ENCODE data around the gene TNPO2. TPM values are rescaled to one million over a fixed set of nuclear protein-coding genes. Genes with fewer than 3 reads are reported as not detected.
A peak's percentile ranks its signal among the peaks of the same experiment; 100 is the strongest.

Gene TNPO2
- total RNA-seq, 1 donor from 2014 or later = 44.7 TPM

DNA sequence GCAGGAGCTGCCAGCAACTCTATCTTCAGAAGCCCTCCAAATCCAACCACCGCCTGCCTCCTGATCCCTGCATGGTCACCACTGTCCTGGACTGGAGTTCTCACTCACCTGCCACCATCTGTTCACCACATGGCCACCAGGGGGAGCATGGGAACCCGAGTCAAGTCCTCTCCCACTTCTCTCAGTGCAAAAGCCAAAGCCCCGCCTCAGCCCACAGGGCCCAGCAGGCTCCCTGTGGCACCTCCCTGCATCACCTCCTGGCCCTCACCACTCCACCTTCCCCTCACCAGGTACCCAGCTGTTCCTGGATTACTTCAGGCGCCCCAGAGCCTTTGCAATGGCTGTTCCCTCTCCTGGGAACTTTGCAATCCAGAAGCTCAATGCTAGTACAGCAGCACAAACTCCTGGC is 47.3 kb downstream of the TNPO2 start:
- peak; percentile 88 for DNase-seq

DNA sequence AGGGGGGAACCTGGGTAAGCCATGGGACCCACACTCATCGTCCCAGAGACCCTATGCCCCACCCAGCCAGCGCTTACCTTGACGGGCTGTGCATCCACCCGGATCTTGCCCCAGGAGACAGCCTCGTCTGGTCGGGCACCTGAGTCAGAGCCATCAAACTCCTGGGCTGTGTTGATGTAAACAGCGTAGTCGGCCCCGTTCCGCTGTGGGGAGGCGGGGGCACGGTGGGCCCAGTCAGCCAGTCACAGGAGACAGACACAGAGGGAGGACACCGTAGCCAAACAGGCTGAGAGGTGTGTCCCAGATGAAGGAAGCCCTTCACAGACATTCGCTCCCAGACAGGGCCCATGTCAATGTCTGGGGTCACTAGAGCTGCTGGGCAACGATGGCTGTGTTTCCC is 47.8 kb downstream of the TNPO2 start:
- no peak for DNase-seq

DNA sequence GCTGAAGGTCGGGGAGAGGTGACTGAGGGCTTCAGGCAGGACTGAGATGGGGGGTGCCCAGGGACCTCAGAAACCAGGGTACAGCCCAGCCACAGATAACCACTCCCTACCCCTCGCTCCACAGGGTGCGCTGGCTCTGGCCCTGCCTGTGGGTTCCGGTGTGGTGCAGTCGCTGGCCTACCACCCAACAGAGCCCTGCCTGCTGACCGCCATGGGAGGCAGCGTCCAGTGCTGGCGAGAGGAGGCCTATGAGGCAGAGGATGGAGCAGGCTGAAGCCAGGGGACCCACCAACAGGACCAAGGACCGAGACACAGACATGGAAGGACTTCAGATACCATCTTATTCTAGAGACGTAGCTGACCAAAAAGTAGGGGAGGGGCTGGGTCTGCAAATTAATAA is 48.3 kb downstream of the TNPO2 start:
- DNase-seq = no peak

DNA sequence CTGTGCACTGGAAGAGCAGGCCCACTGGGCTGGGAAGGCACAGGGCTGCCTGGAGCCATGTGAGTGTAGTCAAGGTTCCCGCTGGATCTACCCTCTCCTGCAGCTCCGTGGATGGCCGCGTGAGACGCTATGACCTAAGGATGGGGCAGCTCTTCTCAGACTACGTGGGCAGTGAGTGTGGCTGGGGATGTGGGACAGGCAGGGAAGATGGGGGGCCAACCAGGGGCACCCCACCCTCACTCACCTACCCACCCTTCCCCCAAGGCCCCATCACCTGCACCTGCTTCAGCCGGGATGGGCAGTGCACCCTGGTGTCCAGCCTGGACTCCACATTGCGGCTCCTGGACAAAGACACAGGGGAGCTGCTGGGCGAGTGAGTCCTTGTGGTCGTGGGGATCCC is 51.0 kb downstream of the TNPO2 start:
- no peak for DNase-seq

DNA sequence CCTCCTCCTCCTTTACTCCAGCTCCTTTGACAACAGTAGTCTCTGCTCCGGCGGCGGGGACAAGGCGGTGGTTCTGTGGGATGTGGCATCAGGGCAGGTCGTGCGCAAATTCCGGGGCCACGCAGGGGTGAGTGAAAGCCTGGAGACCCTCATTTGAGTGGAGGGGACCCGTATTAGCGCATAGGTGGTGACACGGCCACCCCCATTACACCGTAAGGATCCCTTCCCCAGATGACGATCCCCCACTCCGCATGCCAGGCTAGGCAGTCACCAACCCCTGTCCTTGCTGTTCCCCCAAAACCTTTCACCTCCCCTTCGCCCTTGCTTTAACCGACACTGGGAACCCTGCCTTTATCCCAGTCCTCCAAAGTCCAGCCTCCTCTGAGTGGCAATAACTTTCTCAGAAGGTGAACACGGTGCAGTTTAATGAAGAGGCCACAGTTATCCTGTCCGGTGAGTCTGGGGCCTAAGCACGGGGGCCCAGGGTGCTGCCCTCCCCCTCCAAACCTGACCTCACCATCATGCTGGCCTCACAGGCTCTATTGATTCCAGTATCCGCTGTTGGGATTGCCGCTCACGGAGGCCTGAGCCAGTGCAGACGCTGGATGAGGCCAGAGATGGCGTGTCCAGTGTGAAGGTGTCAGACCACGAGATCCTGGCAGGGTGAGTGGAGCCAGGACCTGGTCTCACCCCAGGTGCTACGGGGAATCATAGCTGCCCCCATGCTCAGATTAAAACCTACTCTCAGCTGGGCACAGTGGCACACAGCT is 53.4 kb downstream of the TNPO2 start:
- no peak for DNase-seq

DNA sequence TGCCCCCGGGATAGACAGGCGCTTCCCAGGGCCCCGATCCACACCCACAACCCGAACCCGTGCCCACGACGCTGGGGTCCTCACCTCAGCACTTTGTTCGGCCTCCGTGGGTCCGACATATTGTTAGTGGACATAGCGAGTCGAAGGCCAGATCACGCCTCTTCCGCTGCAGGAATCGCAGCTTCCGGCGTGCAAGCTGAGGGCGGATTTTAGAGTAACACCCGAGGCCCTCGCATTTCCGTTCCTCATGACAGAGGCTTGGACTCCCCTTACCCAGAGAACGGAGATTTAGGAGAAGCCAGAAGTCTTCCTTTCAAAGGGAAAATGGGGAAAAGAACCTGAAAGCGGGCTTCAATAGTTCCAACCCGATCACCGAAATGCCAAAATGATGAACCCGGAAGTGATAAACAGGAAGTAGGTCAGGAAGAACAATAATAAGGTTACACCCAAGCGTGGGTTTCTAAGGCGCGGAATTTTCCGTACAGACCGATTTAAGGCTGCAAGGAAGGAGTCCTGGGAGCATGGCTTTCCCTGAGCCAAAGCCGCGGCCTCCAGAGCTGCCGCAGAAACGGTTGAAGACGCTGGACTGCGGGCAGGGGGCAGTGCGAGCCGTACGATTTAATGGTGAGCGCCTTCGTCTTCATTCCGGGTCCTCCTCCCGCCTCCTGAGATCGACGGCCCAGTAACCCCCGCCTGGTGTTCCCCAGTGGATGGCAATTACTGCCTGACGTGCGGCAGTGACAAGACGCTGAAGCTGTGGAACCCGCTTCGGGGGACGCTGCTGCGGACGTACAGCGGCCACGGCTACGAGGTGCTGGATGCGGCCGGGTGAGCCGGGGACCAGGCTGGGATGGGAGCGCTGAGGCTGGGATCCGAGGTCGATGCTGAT is 54.2 kb downstream of the TNPO2 start:
- peak; percentile 92 for DNase-seq

DNA sequence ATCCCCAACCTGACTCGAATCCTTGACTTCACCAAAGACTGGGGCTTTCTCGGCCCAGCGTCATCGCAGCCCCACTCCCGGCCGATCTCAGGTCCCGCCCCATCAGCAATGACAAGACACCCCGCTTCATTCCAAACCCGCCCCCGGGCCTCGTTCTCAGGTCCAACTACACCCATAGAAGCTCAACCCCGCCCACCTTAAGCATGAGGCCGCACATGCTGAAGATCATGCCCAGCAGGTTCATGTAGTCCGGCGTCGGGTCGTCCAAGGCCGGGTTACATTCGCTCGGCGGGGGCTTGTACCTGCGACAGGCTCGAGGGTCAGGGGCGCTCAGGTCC is 54.8 kb downstream of the TNPO2 start:
- DNase-seq = peak; percentile 64

DNA sequence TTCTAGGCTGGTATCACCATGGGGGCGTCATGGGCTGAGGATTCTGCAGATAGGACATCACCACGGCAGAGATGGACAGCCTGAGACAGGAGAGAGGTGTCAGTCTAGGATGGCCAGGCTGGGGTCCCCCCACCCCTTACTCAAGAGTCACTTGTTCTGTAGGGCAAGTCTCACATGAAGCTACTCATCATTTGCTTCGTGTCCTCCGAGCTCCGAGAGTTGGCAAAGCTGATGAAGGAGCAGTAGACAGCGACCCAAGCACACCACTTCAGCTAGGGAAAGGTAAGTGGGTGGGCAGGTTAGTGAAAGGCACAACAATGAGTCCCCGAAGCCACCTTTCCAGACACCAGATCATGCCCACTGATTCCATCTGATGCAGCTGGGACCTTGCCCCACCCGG is 55.4 kb downstream of the TNPO2 start:
- DNase-seq = no peak

DNA sequence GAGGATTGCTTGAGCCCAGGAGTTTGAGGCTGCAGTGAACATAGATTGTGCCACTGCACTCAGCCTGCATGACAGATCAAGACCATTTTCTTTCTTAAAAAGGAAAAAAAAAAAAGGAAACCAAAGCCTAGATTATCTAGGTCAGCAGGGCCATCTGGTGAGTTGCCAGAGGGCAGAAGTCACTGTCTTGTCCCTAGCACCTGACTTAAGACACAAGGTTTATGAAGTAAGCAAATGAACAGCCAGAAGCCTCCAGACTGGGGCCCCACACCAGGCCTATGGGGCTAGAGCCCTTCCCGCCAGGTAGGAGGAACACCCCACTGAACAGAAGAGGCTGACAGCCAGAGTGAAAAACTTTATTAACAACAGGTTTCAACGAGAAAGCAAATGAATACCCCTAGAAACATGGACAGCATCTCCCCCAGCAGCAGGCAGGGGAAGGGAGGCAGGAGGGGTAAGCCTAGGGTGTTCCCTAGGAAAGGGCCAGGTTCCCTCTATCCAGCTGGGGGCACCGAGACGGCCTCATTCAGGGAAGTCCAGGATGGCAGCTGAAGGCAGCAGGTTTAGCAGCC is 55.9 kb downstream of the TNPO2 start:
- DNase-seq = no peak

DNA sequence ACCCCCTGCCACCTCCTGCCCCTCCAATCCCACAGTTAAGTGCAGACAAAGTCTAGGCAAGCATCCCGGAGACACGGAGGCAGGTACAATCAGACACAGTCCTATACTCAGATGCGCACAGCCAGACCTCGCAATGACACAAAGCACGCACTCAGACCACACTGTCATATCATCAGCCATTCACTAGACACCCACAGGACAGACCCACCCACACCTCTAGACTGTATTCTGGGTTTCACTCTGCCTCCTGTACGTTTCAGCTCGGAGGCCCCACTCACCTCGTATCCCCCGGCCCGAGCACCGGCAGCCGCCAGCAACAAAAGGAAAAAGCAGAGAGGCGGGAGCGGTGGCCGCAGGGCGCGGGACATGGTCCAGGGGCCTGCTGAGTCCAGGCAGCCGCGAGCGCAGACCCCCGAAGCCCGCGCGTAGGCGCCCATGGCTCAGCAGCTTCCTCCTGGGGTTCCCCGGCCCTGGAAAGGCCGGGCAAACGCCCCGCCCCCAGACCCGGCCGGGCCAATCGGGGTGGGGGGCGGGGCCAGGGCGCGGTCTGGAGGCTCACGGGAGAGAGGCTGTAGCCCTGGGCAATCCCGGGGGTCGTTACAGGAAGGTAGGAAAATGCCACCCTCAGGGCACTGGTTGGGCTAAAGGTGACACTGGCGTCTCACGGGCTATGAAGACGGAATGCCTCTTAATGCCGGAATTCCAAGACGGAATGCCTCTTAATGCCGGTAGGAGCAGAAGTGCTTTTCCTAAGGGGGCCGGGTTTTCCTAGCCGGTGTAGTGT is 57.3 kb downstream of the TNPO2 start, which contains the start of the genes MAN2B1 and WDR83:
Gene MAN2B1 (minus strand): TSS at position 478 of the 784 bp plus-strand sequence. CDS start 41 bp downstream, at position 437.
Gene WDR83 (plus strand): TSS at position 543 of the 784 bp plus-strand sequence. CDS start 2,984 bp downstream, outside the sequence.
- peak; percentile 89 for DNase-seq

DNA sequence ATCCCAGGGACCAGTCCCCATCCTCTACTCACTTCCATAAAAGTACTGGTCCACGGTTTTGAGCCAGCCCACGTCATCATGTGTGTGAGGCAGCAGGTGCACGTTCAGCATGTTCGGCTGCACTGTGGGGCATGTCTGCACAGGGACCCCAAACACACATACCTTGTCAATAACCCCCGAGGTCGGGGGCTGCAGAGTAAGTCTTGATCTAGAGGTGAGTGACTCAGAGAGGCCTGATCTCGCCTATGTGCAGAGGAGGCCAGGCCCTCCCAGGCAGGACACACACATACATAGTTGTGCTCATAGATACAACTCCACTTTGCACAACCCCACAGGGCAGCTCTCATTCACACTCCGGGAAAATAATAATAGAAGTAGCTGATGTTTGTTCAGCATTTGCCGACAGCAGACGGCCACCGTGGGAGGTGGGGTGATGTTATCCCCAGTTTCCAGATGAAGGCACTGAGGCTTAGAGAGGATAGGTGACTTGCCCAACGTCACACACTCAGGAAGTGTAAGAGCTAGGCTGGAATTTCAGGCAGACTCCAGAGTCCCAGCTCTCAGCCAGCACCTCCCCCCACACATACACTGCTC is 58.0 kb downstream of the TNPO2 start:
- no peak for DNase-seq

DNA sequence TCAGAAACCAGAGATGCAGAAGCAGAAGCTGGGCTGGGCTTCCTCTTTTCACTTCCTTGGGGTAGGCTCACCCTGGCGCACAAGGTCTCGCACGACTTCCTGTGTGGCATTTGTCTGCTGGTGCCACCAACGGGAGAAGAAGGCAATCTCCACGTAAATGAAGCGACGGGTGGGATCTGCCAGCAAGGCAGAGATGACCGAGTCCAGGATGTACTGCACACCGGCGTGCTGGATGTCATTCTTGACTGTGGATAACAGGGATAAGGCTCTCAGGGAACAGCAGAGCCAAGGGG is 58.5 kb downstream of the TNPO2 start:
- DNase-seq = no peak

DNA sequence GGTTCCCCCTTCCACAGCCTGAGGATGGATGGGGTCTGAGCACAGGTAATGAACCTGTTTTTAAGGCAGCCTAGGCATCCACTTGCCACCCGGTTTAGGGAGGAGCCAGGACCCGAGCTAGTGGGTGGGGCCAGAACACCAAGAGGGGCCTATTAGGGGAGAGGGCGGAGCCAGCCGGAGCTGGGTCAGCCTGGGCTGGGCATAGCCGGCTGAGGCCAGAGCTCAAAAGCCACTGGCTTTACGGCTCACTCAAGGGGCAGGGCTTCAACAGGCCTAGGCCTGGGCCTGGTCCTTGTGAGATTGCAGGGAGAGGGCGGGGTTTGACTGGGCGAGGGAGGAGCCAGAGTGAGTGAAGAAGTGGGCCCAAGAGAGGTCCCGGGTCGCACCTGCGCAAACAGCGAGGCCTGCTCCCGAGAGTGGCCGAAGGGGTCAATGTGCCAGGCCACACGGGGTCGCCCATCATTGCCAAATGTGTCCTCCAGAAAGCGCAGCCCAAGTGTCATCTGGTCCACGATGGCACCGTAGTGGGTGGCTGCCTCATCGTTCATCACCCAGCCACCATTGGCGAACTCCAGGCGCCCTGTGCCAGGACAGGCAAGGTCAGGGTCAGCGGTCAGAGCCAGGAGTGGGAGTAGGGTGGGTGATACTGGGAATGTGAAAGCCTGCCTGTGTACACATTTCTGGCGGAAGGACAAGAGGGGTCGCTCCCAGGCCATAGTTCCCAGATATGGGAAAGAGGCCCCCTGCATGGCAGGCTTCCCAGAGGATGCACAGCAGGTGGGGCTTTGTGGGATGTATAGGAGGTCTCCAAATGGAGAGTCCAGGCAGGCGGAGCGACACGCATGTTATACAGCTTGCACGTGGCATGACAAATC is 59.1 kb downstream of the TNPO2 start:
- no peak for DNase-seq

DNA sequence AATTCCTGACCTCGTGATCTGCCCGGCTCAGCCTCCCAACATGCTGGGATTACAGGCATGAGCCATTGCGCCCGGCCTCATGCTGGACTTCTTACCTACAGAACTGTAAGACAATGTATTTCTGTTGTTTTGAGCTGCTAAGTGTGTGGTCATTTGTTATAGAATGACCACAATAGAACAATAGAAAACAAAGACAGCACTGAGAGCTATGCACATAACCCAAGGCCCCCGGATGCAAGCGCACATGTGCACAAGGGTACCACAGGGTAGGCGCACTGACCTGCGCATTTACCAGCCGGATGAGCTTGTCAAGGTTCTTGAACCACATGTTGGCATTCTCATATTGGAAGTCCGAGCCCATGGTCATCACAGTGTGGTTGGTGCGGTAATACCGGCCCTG is 62.8 kb downstream of the TNPO2 start:
- no peak for DNase-seq

DNA sequence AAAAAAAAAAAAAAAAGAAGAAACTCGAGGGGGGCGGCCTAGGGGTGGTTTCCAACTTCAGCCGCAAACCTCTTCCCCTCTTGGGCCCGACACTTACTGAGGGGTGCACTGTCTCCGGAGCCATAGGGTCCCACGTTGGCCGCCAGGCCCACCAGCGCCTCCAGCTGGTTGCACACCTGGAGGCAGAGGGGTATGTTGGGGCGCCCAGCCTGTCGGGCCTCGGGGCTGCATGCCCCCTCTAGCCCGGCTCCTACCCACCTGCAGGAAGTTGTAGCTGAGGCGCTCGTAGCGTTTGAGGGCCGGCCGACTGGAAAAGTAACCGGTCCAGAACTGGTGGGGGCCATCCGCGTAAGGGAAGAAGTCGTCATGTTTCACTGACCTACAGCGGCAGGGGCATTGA is 65.8 kb downstream of the TNPO2 start:
- DNase-seq = no peak

DNA sequence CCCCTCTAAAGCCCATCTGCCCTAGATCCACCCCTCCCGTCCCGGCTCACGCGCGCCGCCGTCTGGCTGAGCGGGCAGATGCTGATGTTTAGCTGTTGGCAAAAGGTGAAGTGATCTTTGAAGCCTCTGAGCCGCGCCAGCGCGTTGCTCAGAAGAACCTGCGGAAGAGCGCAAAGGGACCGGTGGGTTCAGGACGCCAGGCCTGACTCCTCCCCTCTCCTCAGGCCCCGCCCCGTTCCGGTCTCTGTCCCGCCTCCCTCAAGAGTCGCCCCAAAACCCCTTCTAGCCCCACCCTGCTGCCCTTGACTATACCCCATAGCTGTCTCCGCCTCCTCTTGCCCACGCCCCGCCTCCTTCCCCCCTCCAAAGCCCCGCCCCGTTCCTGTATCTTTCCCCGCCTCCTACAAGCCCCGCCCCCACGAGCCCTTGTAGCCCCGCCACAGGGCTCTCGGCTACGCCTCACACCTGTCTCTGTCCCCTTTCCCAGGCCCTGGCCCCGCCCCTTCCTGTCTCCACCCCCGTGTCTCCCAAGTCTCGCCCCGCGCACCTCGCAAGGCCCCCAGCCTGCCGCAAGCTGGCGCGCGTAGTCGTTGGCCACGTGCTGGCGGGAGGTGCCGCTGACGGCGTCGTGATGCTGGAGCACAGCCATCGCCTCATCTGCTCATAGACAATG is 66.7 kb downstream of the TNPO2 start:
- no peak for DNase-seq

DNA sequence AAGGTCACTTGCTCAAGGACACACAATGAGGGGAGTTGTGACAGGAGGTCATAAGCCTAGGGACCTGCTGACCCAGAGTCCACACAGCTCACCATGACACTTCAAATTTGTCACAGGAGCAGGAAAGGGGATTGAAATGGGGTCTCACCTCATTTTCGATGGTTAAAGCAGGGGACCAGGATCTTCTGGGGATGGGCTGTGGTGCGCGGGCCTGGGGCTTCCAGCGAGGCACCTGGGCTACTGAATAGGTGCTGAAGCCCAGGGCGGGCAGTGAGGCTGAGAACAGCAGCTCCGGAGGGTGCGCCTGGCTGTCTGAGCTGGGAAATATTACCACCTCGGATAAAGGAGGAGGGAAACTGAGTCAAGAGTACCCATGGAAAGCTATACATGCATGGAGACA is 68.2 kb downstream of the TNPO2 start:
- DNase-seq = no peak

DNA sequence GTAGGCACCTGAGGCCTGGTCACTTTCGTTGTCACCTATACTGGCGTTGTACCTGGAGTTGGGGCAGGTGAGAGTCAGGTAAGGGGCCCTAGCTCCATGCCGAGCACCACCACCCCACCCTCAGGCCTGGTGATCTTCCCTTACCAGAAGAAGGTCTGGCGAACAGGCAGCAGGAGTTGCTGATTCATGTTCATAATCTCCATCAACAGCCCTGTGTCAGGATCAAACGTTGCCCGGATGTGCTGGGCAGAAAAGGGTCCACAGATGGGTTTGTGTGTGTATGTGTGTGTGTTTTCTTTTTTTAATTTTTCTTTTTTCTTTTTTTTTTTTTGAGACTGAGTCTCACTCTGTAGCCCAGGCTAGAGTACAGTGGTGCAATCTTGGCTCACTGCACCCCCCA is 71.5 kb downstream of the TNPO2 start:
- no peak for DNase-seq

DNA sequence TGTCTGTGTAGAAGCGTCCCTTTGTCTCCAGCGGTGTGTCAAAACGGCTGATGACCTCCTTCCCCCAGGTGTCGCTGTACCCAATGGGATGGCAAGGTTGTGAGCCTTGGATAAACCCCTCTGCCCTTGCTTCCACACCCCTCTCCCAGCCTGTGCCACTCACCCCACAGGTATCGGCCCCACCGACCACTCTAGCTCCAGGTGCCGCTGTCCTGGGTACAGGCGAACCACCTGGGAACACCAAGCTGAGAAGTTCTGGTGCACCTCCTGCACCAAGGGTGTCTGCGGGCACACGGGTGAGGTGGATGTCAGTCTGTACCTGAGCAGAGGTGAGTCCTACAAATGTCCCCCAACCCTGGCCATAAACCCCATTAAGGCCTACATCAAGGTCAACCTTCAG is 73.8 kb downstream of the TNPO2 start:
- DNase-seq = no peak

All from tongue (tissue), 2 donors.